ENCODE data around the gene HAL. TPM values are rescaled to one million over a fixed set of nuclear protein-coding genes. Genes with fewer than 3 reads are reported as not detected.

Gene HAL
- total RNA-seq, 1 donor from 2014 or later, result 0.09 TPM

- H3K4me3 Mint-ChIP-seq, result no peak overlapping the region
- peaks cover 26% of the 10 kb centered on the region for H3K27me3 Mint-ChIP-seq
- intact Hi-C loops (cut with micrococcal nuclease), result no loop called here
Observed at GRCh38 chr12:95953000-95953399, 43.1 kb downstream of the HAL start.

DNA sequence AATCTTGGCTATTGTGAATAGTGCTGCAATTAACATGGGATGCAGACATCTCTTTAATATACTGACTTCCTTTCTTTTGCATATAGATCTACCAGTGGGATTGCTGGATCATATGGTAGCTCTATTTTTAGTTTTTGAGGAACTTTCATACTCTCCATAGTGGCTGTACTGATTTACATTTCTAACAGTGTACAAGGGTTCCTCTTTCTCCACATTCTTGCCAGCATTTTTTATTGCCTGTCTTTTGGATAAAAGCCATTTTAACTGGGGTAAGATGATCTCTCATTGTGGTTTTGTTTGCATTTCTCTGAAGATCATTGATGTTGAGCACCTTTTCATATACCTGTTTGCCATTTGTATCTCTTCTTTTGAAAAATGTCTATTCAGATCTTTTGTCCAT, 44.6 kb downstream of the HAL start:
- H3K27me3 Mint-ChIP-seq, result peaks cover 26% of the 10 kb centered on the region
- H3K4me1 Mint-ChIP-seq, result no peaks in the 10 kb centered on the region
- intact Hi-C loops (cut with micrococcal nuclease), result no loop called here
- H3K36me3 Mint-ChIP-seq (ENCODE audit: low read depth), result no peaks in the 10 kb centered on the region
- H3K9me3 Mint-ChIP-seq, result no peaks in the 10 kb centered on the region
- H3K4me3 Mint-ChIP-seq, result no peak overlapping the region
- H3K27ac Mint-ChIP-seq, result no peak overlapping the region
- DNase-seq, result no peak

More at GRCh38 chr12:95953000-95953399, 43.1 kb downstream of the HAL start:
- Mint-ChIP-seq H3K27ac (no peak overlapping the region), H3K4me1 (no peaks in the 10 kb centered on the region), H3K9me3 (no peaks in the 10 kb centered on the region), H3K36me3 (ENCODE audit: low read depth) (no peaks in the 10 kb centered on the region)
- DNase-seq, result no peak

GRCh38 chr12:95949477-95950206, 46.5 kb downstream of the HAL start:
- Mint-ChIP-seq H3K36me3 (ENCODE audit: low read depth) (no peaks in the 10 kb centered on the region), H3K27me3 (peaks cover 32% of the 10 kb centered on the region), H3K9me3 (no peaks in the 10 kb centered on the region), H3K4me3 (no peak overlapping the region), H3K4me1 (no peaks in the 10 kb centered on the region), H3K27ac (no peak overlapping the region)
- intact Hi-C loops (cut with micrococcal nuclease), result loop anchor here (10.0 kb wide), 1 partner anchor 265 kb away; no protein-coding TSS in a partner anchor
- DNase-seq, result no peak

- Mint-ChIP-seq H3K4me3 (peak overlapping the region; percentile 94), H3K27ac (no peak overlapping the region), H3K36me3 (ENCODE audit: low read depth) (no peaks in the 10 kb centered on the region), H3K4me1 (peaks cover 8% of the 10 kb centered on the region), H3K27me3 (peaks cover 10% of the 10 kb centered on the region), H3K9me3 (no peaks in the 10 kb centered on the region)
- no peak for DNase-seq
- intact Hi-C loops (cut with micrococcal nuclease), result loop anchor here (5.0 to 10.0 kb wide), 2 partner anchors 271 to 963 kb away; partner anchors contain the start of gene NEDD1
Observed at GRCh38 chr12:95944108-95944704, 51.9 kb downstream of the HAL start.

- DNase-seq, result peak; percentile 90
- intact Hi-C loops (cut with micrococcal nuclease), result loop anchor here (2.0 to 10.0 kb wide), 7 partner anchors 25 to 964 kb away; partner anchors contain the start of genes CFAP54, LTA4H, NEDD1 and SNRPF
- peaks cover 15% of the 10 kb centered on the region for H3K27me3 Mint-ChIP-seq
- H3K9me3 Mint-ChIP-seq, result no peaks in the 10 kb centered on the region
- no peaks in the 10 kb centered on the region for H3K36me3 Mint-ChIP-seq (ENCODE audit: low read depth)
- peaks cover 8% of the 10 kb centered on the region for H3K4me1 Mint-ChIP-seq
- H3K4me3 Mint-ChIP-seq, result peak within 1 kb of the TSS; percentile 94
- peak within 1 kb of the TSS; percentile 90 for H3K27ac Mint-ChIP-seq
Observed at GRCh38 chr12:95943330-95943842, 52.8 kb downstream of the HAL start, which contains the start of gene AMDHD1. Gene AMDHD1 (plus strand): TSS chr12:95943331. CDS start chr12:95943399, 68 bp downstream.

DNA sequence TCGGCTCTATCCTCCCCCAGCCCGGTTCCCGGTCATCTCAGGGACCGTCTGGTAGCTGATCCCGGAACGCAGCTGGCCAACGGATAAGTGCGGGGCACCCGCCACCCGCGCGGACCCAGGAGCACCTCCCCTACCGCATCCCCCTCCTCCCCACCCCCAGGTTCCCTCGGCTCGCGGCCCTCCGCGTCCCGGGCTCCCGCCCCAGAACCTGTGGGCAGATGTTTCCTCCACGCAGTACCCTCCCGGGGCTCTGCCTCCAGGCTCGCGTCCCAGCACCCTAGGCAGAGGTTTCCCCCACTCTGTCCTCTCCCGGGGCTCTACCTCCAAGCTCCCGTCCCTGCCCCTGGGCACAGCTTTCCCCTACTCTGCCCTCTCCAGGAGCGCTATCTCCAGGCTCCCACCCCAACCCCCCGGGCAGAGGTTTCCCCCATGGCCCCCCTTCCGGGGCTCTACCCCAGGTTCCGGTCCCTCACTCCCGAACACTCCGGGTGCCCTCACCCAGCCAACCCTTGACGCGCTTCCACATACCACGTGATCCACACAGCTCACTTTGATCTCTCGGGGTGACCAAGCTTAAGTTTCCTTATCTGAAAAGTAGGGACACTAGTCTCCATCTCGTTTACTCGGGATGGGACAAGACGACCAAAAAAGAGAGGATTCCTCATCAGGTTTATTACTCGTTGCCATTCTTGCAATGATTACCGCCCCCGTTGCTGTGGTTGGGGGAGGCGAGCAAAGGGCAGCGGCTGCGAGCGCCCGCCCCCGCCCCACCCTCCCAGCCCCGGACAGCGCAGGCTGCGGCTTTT, 53.4 kb downstream of the HAL start, which contains the start of gene CCDC38:
CCDC38 (minus strand) TSS at position 91 of the 806 bp plus-strand sequence. CDS start 6,105 bp downstream, outside the sequence.
- Mint-ChIP-seq H3K4me3 (peak within 1 kb of the TSS; percentile 94), H3K27me3 (peaks cover 18% of the 10 kb centered on the region), H3K27ac (peak within 1 kb of the TSS; percentile 90), H3K36me3 (ENCODE audit: low read depth) (no peaks in the 10 kb centered on the region), H3K9me3 (no peaks in the 10 kb centered on the region), H3K4me1 (peaks cover 8% of the 10 kb centered on the region)
- intact Hi-C loops (cut with micrococcal nuclease), result loop anchor here (2.0 to 10.0 kb wide), 7 partner anchors 24 to 965 kb away; partner anchors contain the start of genes CFAP54, LTA4H, NEDD1 and SNRPF
- DNase-seq, result peak; percentile 94

GRCh38 chr12:95942101-95942523, 54.0 kb downstream of the HAL start:
- no peak for DNase-seq
- Mint-ChIP-seq H3K36me3 (ENCODE audit: low read depth) (no peaks in the 10 kb centered on the region), H3K27ac (peak overlapping the region; percentile 90), H3K4me3 (peak overlapping the region; percentile 94), H3K9me3 (no peaks in the 10 kb centered on the region), H3K27me3 (peaks cover 23% of the 10 kb centered on the region), H3K4me1 (peaks cover 8% of the 10 kb centered on the region)
- intact Hi-C loops (cut with micrococcal nuclease), result loop anchor here (2.0 to 10.0 kb wide), 7 partner anchors 23 to 965 kb away; partner anchors contain the start of genes CFAP54, LTA4H, NEDD1 and SNRPF

DNA sequence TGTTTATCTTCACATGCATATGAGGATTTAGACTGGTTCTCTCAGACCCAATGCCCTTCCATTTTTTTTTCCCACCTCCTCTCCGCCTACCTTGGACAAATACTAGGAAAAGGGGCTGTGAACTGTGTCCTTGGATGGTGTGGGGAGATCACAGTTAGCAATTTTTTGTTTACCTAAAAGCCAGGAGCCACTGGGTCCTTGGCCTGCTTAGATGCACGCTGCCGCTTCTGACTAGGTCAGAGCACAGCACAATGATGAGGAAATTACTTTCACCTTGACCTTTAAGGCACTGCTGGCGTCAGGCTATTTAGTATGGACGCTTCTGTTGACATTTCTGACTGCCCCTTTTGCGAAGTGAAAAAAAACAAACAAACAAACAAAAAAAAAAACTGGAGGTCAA, 55.6 kb downstream of the HAL start:
- H3K27ac Mint-ChIP-seq, result no peak overlapping the region
- no peaks in the 10 kb centered on the region for H3K9me3 Mint-ChIP-seq
- no peak overlapping the region for H3K4me3 Mint-ChIP-seq
- intact Hi-C loops (cut with micrococcal nuclease), result loop anchor here (5.0 to 10.0 kb wide), 2 partner anchors 274 to 967 kb away; partner anchors contain the start of gene NEDD1
- DNase-seq, result no peak
- H3K27me3 Mint-ChIP-seq, result peaks cover 19% of the 10 kb centered on the region
- peaks cover 8% of the 10 kb centered on the region for H3K4me1 Mint-ChIP-seq
- no peaks in the 10 kb centered on the region for H3K36me3 Mint-ChIP-seq (ENCODE audit: low read depth)

Other genes starting within 250 kb of the HAL start
- gene NTN4, start 205.6 kb downstream of the HAL start, total RNA-seq, result not detected in 2 replicates
- 64.3 and 68.8 TPM in 2 replicates for gene SNRPF, start 137.4 kb downstream of the HAL start, total RNA-seq
- gene CCDC38, start 53.7 kb downstream of the HAL start, total RNA-seq, result not detected in 2 replicates
- 0.21 and 0.54 TPM in 2 replicates for gene AMDHD1, start 53.0 kb downstream of the HAL start, total RNA-seq
- gene LTA4H, start 39.2 kb upstream of the HAL start, total RNA-seq, result 63.4 and 64.1 TPM in 2 replicates
- gene ELK3, start 198.0 kb upstream of the HAL start, total RNA-seq, result 29.6 and 33.5 TPM in 2 replicates

All from activated CD4-positive, alpha-beta T cell treated with anti-CD3 and anti-CD28 coated beads, Interleukin-2, amount 10 ng/mL, durations not matched to agents 24 days and 14 days (primary cell).